Raji (cell line): ENCODE measurements around the gene RIMBP2.

ENCODE experiments used
- POLR2A ChIP-seq: IDR thresholded peaks from 2 replicates; pipeline ENCODE4 v1.6.1; 2011; ENCODE audit warnings: low read depth, low read length, control low read depth; ENCODE audit not compliant: insufficient read depth

RIMBP2 gene

GRCh38 chr12:130461839-130462557, 254.1 kb downstream of the RIMBP2 start:
- no peak for TF ChIP-seq POLR2A

- TF ChIP-seq POLR2A = no peak
Observed at GRCh38 chr12:130461447-130461815, 254.7 kb downstream of the RIMBP2 start.

GRCh38 chr12:130460611-130461446, 255.3 kb downstream of the RIMBP2 start:
- TF ChIP-seq POLR2A = no peak

- TF ChIP-seq POLR2A = no peak
Observed at GRCh38 chr12:130459916-130460315, 256.2 kb downstream of the RIMBP2 start.

GRCh38 chr12:130458341-130458740, 257.8 kb downstream of the RIMBP2 start:
- TF ChIP-seq POLR2A = no peak

- TF ChIP-seq POLR2A = no peak
Observed at GRCh38 chr12:130457215-130457614, 258.9 kb downstream of the RIMBP2 start.

GRCh38 chr12:130456375-130457199, 259.5 kb downstream of the RIMBP2 start:
- TF ChIP-seq POLR2A = no peak

GRCh38 chr12:130455161-130455560, 260.9 kb downstream of the RIMBP2 start:
- no peak for TF ChIP-seq POLR2A

- TF ChIP-seq POLR2A = no peak
Observed at GRCh38 chr12:130454296-130454695, 261.8 kb downstream of the RIMBP2 start.

GRCh38 chr12:130452546-130452945, 263.6 kb downstream of the RIMBP2 start:
- no peak for TF ChIP-seq POLR2A

GRCh38 chr12:130451001-130451930, 264.8 kb downstream of the RIMBP2 start:
- TF ChIP-seq POLR2A = no peak

- no peak for TF ChIP-seq POLR2A
Observed at GRCh38 chr12:130449291-130449690, 266.8 kb downstream of the RIMBP2 start.

GRCh38 chr12:130448044-130448821, 267.9 kb downstream of the RIMBP2 start:
- TF ChIP-seq POLR2A = no peak

GRCh38 chr12:130447655-130447965, 268.5 kb downstream of the RIMBP2 start:
- no peak for TF ChIP-seq POLR2A
